ENCODE data around the gene PKNOX2.

DNA sequence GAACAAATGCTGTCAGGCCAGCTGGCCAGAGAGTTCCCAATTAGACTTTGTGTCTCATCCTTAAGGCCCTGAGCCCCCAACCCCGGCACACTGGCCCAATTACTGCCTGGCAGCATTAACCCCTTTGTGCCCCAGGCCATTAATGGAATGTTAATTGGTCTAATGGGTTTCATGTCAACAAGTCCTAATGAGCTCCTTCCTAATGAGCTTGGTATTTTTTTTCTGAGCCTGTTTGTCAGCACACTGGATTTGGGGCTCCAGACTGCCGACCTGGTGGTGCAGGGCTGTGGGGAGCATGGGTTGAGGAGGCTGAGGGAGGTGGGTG, 182.7 kb downstream of the PKNOX2 start:
- TF ChIP-seq, protein P1, sequence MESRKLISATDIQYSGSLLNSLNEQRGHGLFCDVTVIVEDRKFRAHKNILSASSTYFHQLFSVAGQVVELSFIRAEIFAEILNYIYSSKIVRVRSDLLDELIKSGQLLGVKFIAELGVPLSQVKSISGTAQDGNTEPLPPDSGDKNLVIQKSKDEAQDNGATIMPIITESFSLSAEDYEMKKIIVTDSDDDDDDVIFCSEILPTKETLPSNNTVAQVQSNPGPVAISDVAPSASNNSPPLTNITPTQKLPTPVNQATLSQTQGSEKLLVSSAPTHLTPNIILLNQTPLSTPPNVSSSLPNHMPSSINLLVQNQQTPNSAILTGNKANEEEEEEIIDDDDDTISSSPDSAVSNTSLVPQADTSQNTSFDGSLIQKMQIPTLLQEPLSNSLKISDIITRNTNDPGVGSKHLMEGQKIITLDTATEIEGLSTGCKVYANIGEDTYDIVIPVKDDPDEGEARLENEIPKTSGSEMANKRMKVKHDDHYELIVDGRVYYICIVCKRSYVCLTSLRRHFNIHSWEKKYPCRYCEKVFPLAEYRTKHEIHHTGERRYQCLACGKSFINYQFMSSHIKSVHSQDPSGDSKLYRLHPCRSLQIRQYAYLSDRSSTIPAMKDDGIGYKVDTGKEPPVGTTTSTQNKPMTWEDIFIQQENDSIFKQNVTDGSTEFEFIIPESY (IDR thresholded peaks at IDR 0.05): no peak
- TF ChIP-seq EZH2 (IDR thresholded peaks at IDR 0.05; ENCODE audit: borderline replicate concordance, control insufficient read depth, low read depth, low read length) (no peak), ZNF24 (IDR thresholded peaks at IDR 0.05) (no peak), RBBP5 (conservative IDR thresholded peaks at IDR 0.05) (no peak), CHD4 (IDR thresholded peaks at IDR 0.05) (no peak), CBX5 (IDR thresholded peaks at IDR 0.05; ENCODE audit: low read depth) (no peak), POLR2AphosphoS5 (IDR thresholded peaks at IDR 0.05; ENCODE audit: low read length) (no peak), ATF7 (IDR thresholded peaks at IDR 0.05; ENCODE audit: low read depth) (no peak)
- TF ChIP-seq, protein P2, sequence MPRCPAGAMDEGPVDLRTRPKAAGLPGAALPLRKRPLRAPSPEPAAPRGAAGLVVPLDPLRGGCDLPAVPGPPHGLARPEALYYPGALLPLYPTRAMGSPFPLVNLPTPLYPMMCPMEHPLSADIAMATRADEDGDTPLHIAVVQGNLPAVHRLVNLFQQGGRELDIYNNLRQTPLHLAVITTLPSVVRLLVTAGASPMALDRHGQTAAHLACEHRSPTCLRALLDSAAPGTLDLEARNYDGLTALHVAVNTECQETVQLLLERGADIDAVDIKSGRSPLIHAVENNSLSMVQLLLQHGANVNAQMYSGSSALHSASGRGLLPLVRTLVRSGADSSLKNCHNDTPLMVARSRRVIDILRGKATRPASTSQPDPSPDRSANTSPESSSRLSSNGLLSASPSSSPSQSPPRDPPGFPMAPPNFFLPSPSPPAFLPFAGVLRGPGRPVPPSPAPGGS (IDR thresholded peaks at IDR 0.05; ENCODE audit: borderline replicate concordance, insufficient read depth, low read depth, low read length, poor library complexity, severe bottlenecking): no peak
- TF ChIP-seq, protein P3, sequence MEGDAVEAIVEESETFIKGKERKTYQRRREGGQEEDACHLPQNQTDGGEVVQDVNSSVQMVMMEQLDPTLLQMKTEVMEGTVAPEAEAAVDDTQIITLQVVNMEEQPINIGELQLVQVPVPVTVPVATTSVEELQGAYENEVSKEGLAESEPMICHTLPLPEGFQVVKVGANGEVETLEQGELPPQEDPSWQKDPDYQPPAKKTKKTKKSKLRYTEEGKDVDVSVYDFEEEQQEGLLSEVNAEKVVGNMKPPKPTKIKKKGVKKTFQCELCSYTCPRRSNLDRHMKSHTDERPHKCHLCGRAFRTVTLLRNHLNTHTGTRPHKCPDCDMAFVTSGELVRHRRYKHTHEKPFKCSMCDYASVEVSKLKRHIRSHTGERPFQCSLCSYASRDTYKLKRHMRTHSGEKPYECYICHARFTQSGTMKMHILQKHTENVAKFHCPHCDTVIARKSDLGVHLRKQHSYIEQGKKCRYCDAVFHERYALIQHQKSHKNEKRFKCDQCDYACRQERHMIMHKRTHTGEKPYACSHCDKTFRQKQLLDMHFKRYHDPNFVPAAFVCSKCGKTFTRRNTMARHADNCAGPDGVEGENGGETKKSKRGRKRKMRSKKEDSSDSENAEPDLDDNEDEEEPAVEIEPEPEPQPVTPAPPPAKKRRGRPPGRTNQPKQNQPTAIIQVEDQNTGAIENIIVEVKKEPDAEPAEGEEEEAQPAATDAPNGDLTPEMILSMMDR (IDR thresholded peaks at IDR 0.05 in 2 of 3, conservative IDR thresholded peaks at IDR 0.05 in 1 of 3; ENCODE audit: control insufficient read depth in 2 of 3, extremely low read depth in 1 of 3, insufficient read depth in 1 of 3, low read depth in 3 of 3, low read length in 3 of 3): no peak

All from GM12878 (cell line).